Iris pigment epithelial cell (primary cell): Measurements from ENCODE around the gene BCAS3.

Experiments
- DNase-seq: peaks from one replicate; pipeline ENCODE4 v3.0.0-alpha.2; 2011; ENCODE audit warnings: low read depth

BCAS3 gene

GRCh38 chr17:61255647-61256046 is 578.0 kb downstream of the BCAS3 start:
- no peak for DNase-seq

GRCh38 chr17:61259360-61259759 is 581.7 kb downstream of the BCAS3 start:
- DNase-seq = no peak

DNA sequence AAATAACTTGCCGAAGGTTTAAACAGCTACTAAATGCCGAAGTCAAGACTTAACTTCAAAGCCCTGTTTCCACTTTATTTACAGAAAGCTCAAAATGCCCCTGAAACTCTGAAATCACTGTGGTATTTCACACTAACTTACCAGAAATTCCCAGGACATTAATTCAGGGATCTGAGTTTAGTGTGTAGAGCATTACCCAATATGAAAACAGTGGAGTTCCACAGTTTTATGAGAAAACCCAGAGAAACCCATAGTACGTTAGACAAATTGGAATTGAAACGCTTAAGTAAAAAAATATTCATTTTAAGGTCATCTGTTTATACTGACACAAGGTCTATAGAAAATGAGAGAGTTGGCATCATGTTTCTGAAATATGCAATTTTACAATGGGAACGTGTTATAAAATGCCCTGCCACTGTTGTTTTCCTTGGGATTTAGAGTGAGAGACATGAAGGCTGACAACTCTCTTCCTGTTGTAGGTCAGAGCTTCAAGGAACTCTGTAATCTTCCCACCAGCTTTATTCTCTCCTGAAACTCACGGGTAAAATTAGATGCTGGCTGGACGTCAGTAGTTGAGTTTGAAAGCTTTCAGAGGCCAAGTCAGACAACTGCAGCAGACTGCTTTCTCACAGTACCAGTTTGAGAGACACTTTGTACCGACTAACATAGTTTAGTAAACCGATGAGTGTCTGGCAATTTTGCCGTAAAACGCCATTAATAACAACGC is 582.6 kb downstream of the BCAS3 start:
- peak; percentile 69 for DNase-seq

GRCh38 chr17:61261001-61261637 is 583.5 kb downstream of the BCAS3 start:
- no peak for DNase-seq

GRCh38 chr17:61265397-61265796 is 587.7 kb downstream of the BCAS3 start:
- DNase-seq = no peak

GRCh38 chr17:61267847-61268246 is 590.2 kb downstream of the BCAS3 start:
- no peak for DNase-seq

DNA sequence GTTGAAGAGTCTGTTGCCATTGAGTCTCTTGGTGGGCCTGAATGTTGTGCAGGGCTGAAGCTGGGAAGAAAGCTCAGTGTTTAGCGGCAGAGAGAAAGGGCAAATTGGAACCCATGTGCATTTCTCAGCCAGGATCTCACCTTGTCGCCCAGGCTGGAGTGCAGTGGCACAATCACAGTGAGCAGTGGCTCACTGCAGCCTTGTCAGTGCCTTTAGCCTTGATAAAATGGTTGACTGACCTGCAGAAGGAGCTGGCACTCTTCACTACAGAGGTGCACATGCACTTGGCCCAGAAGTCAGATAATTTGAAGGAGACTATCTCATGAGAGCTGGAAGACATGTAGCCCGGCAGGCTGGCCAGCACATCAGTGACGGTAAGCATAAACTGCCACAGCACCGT is 597.7 kb downstream of the BCAS3 start:
- DNase-seq = no peak

DNA sequence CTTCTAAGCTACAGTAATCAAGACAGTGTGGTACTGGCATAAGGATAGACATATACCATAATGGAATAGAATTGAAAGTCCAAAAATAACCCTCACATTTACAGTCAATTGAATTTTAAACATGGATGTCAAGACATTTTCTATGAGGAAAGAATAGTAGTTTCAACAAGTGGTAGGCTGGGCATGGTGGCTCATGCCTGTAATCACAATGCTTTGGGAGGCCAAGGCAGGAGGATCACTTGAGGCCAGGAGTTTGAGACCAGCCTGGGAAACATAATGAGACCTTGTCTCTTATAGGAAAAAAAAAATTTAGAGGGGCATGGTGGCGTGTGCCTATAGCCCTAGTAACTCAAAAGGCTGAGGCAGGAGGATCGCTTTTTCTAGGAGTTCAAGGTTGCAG is 599.2 kb downstream of the BCAS3 start:
- DNase-seq = no peak

DNA sequence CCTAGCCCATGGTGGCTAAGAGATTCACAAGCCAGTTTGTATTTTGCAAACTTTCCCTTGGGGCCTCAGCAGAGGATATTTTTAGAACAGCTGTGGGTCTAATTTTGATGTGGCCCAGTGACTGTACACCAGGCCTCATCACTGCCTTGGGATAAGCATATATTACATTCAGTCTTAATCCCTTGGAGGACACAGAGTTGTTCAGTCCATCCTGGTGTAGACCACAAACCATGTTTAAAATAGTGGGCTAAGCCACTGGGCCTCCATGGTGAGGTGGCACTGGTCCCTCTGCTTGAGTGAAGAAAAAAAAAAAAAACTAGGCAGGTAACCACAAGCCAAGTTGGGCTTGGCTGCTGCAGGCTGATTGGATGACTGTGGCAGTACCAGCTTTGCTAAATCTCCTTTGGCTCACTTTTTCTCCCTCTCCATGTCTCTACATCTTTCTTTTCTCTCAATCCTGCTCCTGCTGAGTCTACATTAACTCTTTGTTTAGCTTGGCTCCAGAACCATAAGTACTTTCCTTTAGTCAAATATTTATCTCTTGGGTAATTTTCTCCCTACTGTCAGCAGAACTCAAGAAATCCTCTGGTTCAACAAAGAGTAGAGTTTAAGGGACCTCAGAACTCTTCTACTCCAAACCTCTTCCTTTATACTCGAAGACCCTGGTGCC is 602.0 kb downstream of the BCAS3 start:
- no peak for DNase-seq

- no peak for DNase-seq
Observed at GRCh38 chr17:61280338-61280737, 602.7 kb downstream of the BCAS3 start.

- DNase-seq = no peak
Observed at GRCh38 chr17:61280851-61281250, 603.2 kb downstream of the BCAS3 start.

- no peak for DNase-seq
Observed at GRCh38 chr17:61282377-61282776, 604.7 kb downstream of the BCAS3 start.

GRCh38 chr17:61283043-61283442 is 605.4 kb downstream of the BCAS3 start:
- no peak for DNase-seq

DNA sequence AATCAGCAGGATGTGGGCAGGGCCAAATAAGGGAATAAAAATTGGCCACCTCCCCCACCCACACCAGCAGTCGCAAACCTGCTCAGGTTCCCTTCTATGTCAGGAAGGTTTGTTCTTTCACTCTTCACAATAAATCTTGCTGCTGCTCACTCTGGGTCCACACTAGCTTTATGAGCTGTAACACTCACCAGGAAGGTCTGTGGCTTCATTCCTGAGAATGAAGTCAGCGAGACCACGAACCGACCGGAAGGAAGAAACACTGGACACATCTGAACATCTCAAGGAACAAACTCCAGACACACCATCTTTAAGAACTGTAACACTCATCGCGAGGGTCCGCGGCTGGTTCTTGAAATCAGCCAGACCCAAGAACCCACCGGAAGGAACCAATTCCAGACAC is 606.5 kb downstream of the BCAS3 start:
- peak; percentile 87 for DNase-seq

DNA sequence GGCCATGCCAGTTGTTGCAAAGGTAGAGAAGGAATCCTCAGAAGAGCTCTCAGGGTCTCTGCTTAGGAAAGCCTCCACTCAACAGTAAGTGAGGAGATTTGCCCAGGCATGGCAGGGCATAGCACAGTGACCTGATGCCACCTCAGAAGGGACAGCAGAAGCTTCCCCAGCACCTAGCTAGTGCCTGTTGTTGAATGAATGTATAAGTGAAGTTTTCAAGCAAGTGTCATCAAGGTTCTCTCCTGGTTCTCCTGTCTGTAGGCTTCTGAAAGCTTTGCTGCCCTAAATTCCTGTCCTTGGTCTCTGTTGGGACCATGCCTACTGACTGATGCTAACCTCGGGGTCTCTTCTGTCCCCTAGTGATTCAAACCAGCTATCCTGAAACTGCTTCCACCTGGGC is 607.1 kb downstream of the BCAS3 start:
- no peak for DNase-seq

- peak; percentile 79 for DNase-seq
Observed at GRCh38 chr17:61285526-61286320, 608.1 kb downstream of the BCAS3 start.

DNA sequence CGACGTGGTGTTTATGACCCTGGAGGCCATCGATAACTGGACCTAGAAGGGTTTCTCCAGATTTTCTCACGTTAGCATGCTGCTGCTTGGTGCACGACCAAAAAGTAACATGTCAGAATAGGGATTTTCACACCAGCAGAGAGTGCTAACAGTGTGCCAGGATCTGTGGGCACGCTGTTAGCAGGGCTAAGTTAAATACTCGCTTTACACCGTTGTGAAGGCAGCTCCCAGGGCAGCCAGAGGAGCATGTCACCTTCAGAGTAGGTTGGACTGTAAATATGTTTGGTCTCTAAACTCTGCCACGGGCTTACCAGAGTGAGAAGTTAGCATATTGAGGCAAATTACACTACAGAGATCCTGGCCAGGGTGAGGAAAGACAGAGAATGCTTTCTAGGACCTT is 608.8 kb downstream of the BCAS3 start:
- DNase-seq = no peak

DNA sequence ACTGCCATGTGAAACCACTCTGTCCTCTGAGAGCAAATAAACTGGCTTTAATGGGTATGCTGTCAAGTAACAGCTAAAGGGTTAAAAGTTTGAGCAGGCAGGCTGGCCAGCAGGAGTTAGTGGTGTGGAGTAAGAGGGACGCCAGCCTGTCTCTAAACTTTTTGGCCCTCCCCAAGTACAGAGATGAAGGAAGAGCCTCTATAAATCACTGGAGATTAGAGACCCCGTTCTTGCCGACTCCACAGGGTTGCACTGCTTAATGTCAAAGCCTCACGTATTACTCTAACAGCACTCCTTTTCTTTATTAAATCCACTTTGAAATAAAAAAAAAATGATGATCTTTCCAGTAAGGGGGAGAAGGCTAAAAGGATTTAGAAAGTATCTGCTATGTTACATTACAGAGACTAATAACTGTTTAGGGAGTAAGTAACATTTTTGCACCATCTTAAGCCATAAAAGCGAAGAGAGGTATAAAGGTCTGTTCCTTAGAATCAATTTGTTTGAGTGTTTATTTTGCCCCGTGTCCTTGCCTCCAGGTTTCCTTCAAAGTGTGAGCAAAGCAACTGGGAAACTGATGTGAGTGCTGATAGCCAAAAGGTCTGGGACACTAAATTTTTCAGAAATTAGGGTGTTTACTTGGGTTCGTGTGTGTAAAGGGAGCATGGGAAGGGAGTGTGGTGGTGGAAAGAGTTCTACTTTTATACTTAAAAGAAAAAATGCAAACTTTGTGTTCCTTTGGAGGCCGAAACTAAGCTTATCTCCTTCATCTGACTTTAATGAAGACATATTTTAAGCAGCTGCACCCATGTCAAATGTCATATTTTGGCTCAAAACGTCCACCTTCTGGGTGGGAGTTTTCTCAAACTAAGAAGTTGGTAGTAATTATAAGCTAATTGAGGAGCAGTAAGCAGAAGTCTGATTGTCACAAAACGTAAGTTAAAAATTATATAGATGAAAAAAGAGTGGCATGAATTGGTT is 612.0 kb downstream of the BCAS3 start:
- DNase-seq = no peak

GRCh38 chr17:61291451-61292285 is 614.0 kb downstream of the BCAS3 start:
- no peak for DNase-seq

DNA sequence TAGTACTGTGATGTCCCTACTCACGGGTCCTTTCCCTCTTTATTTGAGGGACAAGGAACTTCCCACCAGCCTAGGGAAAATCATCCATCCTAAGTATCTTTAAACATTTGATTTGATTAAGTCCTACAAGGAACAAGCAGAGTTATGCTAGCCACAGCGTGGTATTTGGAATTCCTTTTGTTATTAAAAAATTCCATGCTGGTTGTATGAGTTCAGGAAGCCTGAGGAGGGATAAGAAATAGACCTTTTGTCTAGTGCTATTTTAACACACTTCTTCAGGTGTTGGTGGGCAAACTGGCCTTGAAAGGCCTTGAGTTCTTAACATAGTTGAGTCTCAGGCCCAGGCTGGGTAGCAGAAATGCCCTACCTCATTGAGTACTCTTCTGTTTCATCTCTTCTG is 616.6 kb downstream of the BCAS3 start:
- DNase-seq = no peak
